HCT116 (cell line): ENCODE results near the gene BSN. TPM values are rescaled to one million over a fixed set of nuclear protein-coding genes. Genes with fewer than 3 reads are reported as not detected.

Experiments used
- ATAC-seq: fragments of 200-7000 bp; cut with Tn5 transposase; 2 replicates; pipeline ENCODE4 v1.9.1; 2020; ENCODE audit warnings: mild to moderate bottlenecking, moderate library complexity
- BruUV-seq: library from RNA; stranded (reverse); fragments of 400-500 nt; replicated peaks from 2 replicates; lab custom pipeline; 2021; lab: Mats Ljungman, UMichigan
- CTCF ChIA-PET: fragments of 300-600 bp; sonication (Branson Sonifier 250); formaldehyde crosslinking; loops from one replicate; lab custom pipeline; 2021; ENCODE audit warnings: antibody characterized with exemption; lab: Charles Lee
- POLR2A ChIA-PET: fragments of 300-600, 350-600 bp; sonication (Branson Sonifier 250); formaldehyde crosslinking; loops from one replicate; lab custom pipeline; 2021; ENCODE audit warnings: antibody characterized with exemption; lab: Charles Lee
- RAD21 ChIA-PET, 2 experiments: fragments of 300-600 bp; sonication (Branson Sonifier 250); formaldehyde crosslinking; loops; one replicate each; lab custom pipeline; 2023; ENCODE audit warnings: low total read pairs in 2 of 2; ENCODE audit not compliant: uncharacterized antibody in 2 of 2, unreplicated experiment in 2 of 2, low non-redundant PET in 1 of 2; lab: Charles Lee
- DNase-seq: peaks from one replicate; pipeline ENCODE4 v3.0.0-alpha.2; 2010; ENCODE audit warnings: low read depth, low spot score
- H2AFZ ChIP-seq: fragments of 200-600 bp; shearing (Covaris generic), sonication (generic); 2 replicates; pipeline ENCODE4 v1.6.1; 2017; ENCODE audit warnings: low read depth, mixed run types, mixed read lengths, antibody characterized with exemption, low read length; ENCODE audit not compliant: poor library complexity, severe bottlenecking
- H3K27ac ChIP-seq: 2 replicates; pipeline ENCODE4 v1.5.1; 2012; ENCODE audit warnings: low read depth, low read length
- H3K27me3 ChIP-seq: fragments of 200-600 bp; sonication (generic); 2 replicates; pipeline ENCODE4 v1.6.1; 2016; ENCODE audit warnings: mixed run types, low read length, mixed read lengths; ENCODE audit not compliant: insufficient read depth
- H3K36me3 ChIP-seq, 2 experiments: fragments of 200-500 bp in 1 of 2; fragments of 200-600 bp in 1 of 2; sonication (Bioruptor generic) in 1 of 2; sonication (generic) in 1 of 2; 2 replicates each; pipeline versions ENCODE4 v1.5.1 to v1.6.1; 2014 to 2016; ENCODE audit warnings: low read length in 2 of 2, inconsistent platforms in 1 of 2, mixed read lengths in 1 of 2, mixed run types in 1 of 2; ENCODE audit not compliant: insufficient read depth in 2 of 2, control insufficient read depth in 1 of 2
- H3K4me1 ChIP-seq, 2 experiments: fragments of 200-600 bp in 1 of 2; sonication (generic) in 1 of 2; 2 replicates each; pipeline versions ENCODE4 v1.5.1 to v1.6.1; 2012 to 2017; ENCODE audit warnings: low read length in 2 of 2, inconsistent platforms in 1 of 2, mild to moderate bottlenecking in 1 of 2, mixed read lengths in 1 of 2, mixed run types in 1 of 2, moderate library complexity in 1 of 2; ENCODE audit not compliant: insufficient read depth in 2 of 2, control insufficient read depth in 1 of 2
- H3K4me2 ChIP-seq: fragments of 200-600 bp; sonication (generic); 2 replicates; pipeline ENCODE4 v1.6.1; 2017; ENCODE audit warnings: mixed run types, low read length, mixed read lengths
- H3K4me3 ChIP-seq, 2 experiments: fragments of 200-600 bp in 1 of 2; sonication (generic) in 1 of 2; replicated peaks in 1 of 2; 2 replicates each; pipeline ENCODE4 v1.5.1; 2011 to 2016; ENCODE audit warnings: low read length in 2 of 2, control low read depth in 1 of 2, low read depth in 1 of 2, mild to moderate bottlenecking in 1 of 2, mixed read lengths in 1 of 2, mixed run types in 1 of 2
- H3K79me2 ChIP-seq: fragments of 200-600 bp; sonication (generic); 2 replicates; pipeline ENCODE4 v1.6.1; 2017; ENCODE audit warnings: mild to moderate bottlenecking, mixed run types, low read length, moderate library complexity, mixed read lengths; ENCODE audit not compliant: insufficient read depth
- H3K9ac ChIP-seq: fragments of 200-600 bp; sonication (generic); 2 replicates; pipeline ENCODE4 v1.6.1; 2016; ENCODE audit warnings: low read length, mixed read lengths
- H3K9me2 ChIP-seq: fragments of 200-600 bp; sonication (generic), shearing (Covaris generic); 2 replicates; pipeline ENCODE4 v1.6.1; 2017; ENCODE audit warnings: mixed run types, mild to moderate bottlenecking, moderate library complexity; ENCODE audit not compliant: insufficient read depth
- H3K9me3 ChIP-seq, 2 experiments: fragments of 200-500 bp in 1 of 2; fragments of 200-600 bp in 1 of 2; sonication (Bioruptor generic) in 1 of 2; sonication (generic) in 1 of 2; 2 replicates each; pipeline ENCODE4 v1.6.1; 2014 to 2017; ENCODE audit warnings: low read length in 2 of 2, mixed read lengths in 2 of 2, inconsistent platforms in 1 of 2, low read depth in 1 of 2, mild to moderate bottlenecking in 1 of 2, mixed run types in 1 of 2, moderate library complexity in 1 of 2; ENCODE audit not compliant: control insufficient read depth in 1 of 2, insufficient read depth in 1 of 2
- H4K20me1 ChIP-seq: fragments of 200-600 bp; sonication (generic), shearing (Covaris generic); 2 replicates; pipeline ENCODE4 v1.6.1; 2017; ENCODE audit warnings: mixed run types, mild to moderate bottlenecking, moderate library complexity; ENCODE audit not compliant: insufficient read depth
- EZH2 ChIP-seq: fragments of 200-600 bp; sonication (generic); IDR thresholded peaks from 2 replicates; pipeline ENCODE4 v1.6.1; 2017; ENCODE audit warnings: antibody characterized with exemption, mixed run types
- MAX ChIP-seq: IDR thresholded peaks from 2 replicates; pipeline ENCODE4 v1.6.1; 2012
- RAD21 ChIP-seq: IDR thresholded peaks from 2 replicates; pipeline ENCODE4 v1.6.1; 2012; ENCODE audit warnings: low read depth, mild to moderate bottlenecking
- REST ChIP-seq: IDR thresholded peaks from 2 replicates; pipeline ENCODE4 v1.6.1; 2012; ENCODE audit warnings: low read depth
- SIN3A ChIP-seq: IDR thresholded peaks from 2 replicates; pipeline ENCODE4 v1.6.1; 2012; ENCODE audit warnings: low read depth
- SRF ChIP-seq: IDR thresholded peaks from 2 replicates; pipeline ENCODE4 v1.6.1; 2012; ENCODE audit warnings: low read depth
- TCF7L2 ChIP-seq: IDR thresholded peaks from 2 replicates; pipeline ENCODE4 v1.7.0; 2011; ENCODE audit warnings: borderline replicate concordance, inconsistent platforms; ENCODE audit not compliant: insufficient read depth, insufficient read length; ENCODE audit errors: extremely low read depth
- ZNF274 ChIP-seq: fragments of 200-500 bp; sonication (Bioruptor generic); IDR thresholded peaks from 2 replicates; pipeline ENCODE4 v1.6.1; 2014; ENCODE audit warnings: mild to moderate bottlenecking, low read depth, low read length, inconsistent platforms
- intact Hi-C: fragments of 100-400 bp; cut with micrococcal nuclease; formaldehyde crosslinking; loops from 2 replicates; pipeline ENCODE4 v1.10.0; 2022
- total RNA-seq: library from RNA; stranded (reverse); gene quantifications from one replicate; pipeline ENCODE4 v1.2.1, GENCODE V29; 2021; ENCODE audit not compliant: unreplicated experiment

The BSN gene
- total RNA-seq, 1 experiment from 2014 or later: 1.5 TPM

- TF ChIP-seq RAD21 (no peak), EZH2 (no peak), TCF7L2 (no peak), MAX (no peak), SRF (no peak), SIN3A (no peak), REST (no peak), ZNF274 (no peak)
- CTCF ChIA-PET: no interaction called here
- Histone ChIP-seq H3K27me3 (no peaks in the 10 kb centered on the region), H3K9ac (no peak overlapping the region), H3K4me1 (peaks cover 0 to 4% of the 10 kb centered on the region in 2 experiments; a peak in 1 of 4 replicates), H3K9me2 (no peaks in the 10 kb centered on the region), H4K20me1 (no peaks in the 10 kb centered on the region), H2AFZ (no peak overlapping the region), H3K4me3 (no peak overlapping the region), H3K79me2 (no peaks in the 10 kb centered on the region), H3K36me3 (no peaks in the 10 kb centered on the region), H3K27ac (no peak overlapping the region), H3K4me2 (no peak overlapping the region), H3K9me3 (no peaks in the 10 kb centered on the region)
- RAD21 ChIA-PET: no interaction called here
- POLR2A ChIA-PET: no interaction called here
- no TSS peak for BruUV-seq
- intact Hi-C loops: no loop called here
- DNase-seq (no peak), ATAC-seq (no peak)
These were observed 14.7 kb downstream of the BSN start for GRCh38 chr3:49568965-49569364.
